Upper lobe of left lung (tissue), 4 donors: ENCODE measurements around the gene FXR2.

Experiments
- CTCF ChIP-seq, 6 experiments: fragments of 450-650 bp in 4 of 6; fragments of 200-600 bp in 2 of 6; sonication (generic) in 2 of 6; IDR thresholded peaks; one replicate each; pipeline ENCODE4 v1.5.1; 2016 to 2019; ENCODE audit warnings: antibody characterized with exemption in 6 of 6
- POLR2A ChIP-seq, 4 donors: fragments of 450-650 bp; IDR thresholded peaks; one replicate each; pipeline ENCODE4 v1.5.1; 2016 to 2017; ENCODE audit warnings: antibody characterized with exemption in 4 of 4, mild to moderate bottlenecking in 2 of 4

GRCh38 chr17:7575481-7575883 is 39.2 kb downstream of the FXR2 start:
- no peak for TF ChIP-seq CTCF (IDR thresholded peaks at IDR 0.05)
- no peak for TF ChIP-seq POLR2A (IDR thresholded peaks at IDR 0.05)
